ENCODE data around the gene BCL7C.
A peak's percentile ranks its signal among the peaks of the same experiment; 100 is the strongest.

Gene BCL7C

GRCh38 chr16:30900588-30900987, 6.7 kb upstream of the BCL7C start:
- H3K4me3 ChIP-seq (ENCODE audit: low read depth, low read length): no peak overlapping the region
- no peak for TF ChIP-seq CTCF (conservative IDR thresholded peaks at IDR 0.05; ENCODE audit: low read depth, low read length)
- no peak for DNase-seq (ENCODE audit: low read depth)

GRCh38 chr16:30899794-30900193, 5.9 kb upstream of the BCL7C start:
- TF ChIP-seq CTCF (conservative IDR thresholded peaks at IDR 0.05; ENCODE audit: low read depth, low read length): no peak
- DNase-seq (ENCODE audit: low read depth): no peak
- H3K4me3 ChIP-seq (ENCODE audit: low read depth, low read length): no peak overlapping the region

- TF ChIP-seq CTCF (conservative IDR thresholded peaks at IDR 0.05; ENCODE audit: low read depth, low read length): no peak
- peak overlapping the region; percentile 68 for H3K4me3 ChIP-seq (ENCODE audit: low read depth, low read length)
- DNase-seq (ENCODE audit: low read depth): peak; percentile 94
Measured at GRCh38 chr16:30896889-30897733, 3.2 kb upstream of the BCL7C start.

GRCh38 chr16:30896261-30896888, 2.5 kb upstream of the BCL7C start, which contains the start of gene CTF1:
Gene CTF1 (plus strand): TSS chr16:30896614. CDS start chr16:30896644, 30 bp downstream.
- H3K4me3 ChIP-seq (ENCODE audit: low read depth, low read length): peak within 1 kb of the TSS; percentile 68
- TF ChIP-seq CTCF (conservative IDR thresholded peaks at IDR 0.05; ENCODE audit: low read depth, low read length): no peak
- peak; percentile 82 for DNase-seq (ENCODE audit: low read depth)

GRCh38 chr16:30895627-30896260, 1.9 kb upstream of the BCL7C start:
- peak overlapping the region; percentile 68 for H3K4me3 ChIP-seq (ENCODE audit: low read depth, low read length)
- no peak for TF ChIP-seq CTCF (conservative IDR thresholded peaks at IDR 0.05; ENCODE audit: low read depth, low read length)
- DNase-seq (ENCODE audit: low read depth): no peak

- DNase-seq (ENCODE audit: low read depth): no peak
- H3K4me3 ChIP-seq (ENCODE audit: low read depth, low read length): peak overlapping the region; percentile 82
- no peak for TF ChIP-seq CTCF (conservative IDR thresholded peaks at IDR 0.05; ENCODE audit: low read depth, low read length)
Measured at GRCh38 chr16:30894540-30895368, 877 bp upstream of the BCL7C start.
